Ishikawa (cell line): ENCODE data around the gene KCNG2.

Source experiments
- CEBPB ChIP-seq: IDR thresholded peaks from 2 replicates; pipeline ENCODE4 v1.6.1; 2012
- CREB1 ChIP-seq: IDR thresholded peaks from 2 replicates; pipeline ENCODE4 v1.6.1; 2012; ENCODE audit warnings: low read depth
- EGR1 ChIP-seq: IDR thresholded peaks from 2 replicates; pipeline ENCODE4 v1.6.1; 2012
- EP300 ChIP-seq: IDR thresholded peaks from 2 replicates; pipeline ENCODE4 v1.6.1; 2012; ENCODE audit warnings: borderline replicate concordance
- FOXM1 ChIP-seq: IDR thresholded peaks from 2 replicates; pipeline ENCODE4 v1.6.1; 2012; ENCODE audit warnings: low read depth, borderline replicate concordance
- MAX ChIP-seq: IDR thresholded peaks from 2 replicates; pipeline ENCODE4 v1.6.1; 2012
- NFIC ChIP-seq: IDR thresholded peaks from 2 replicates; pipeline ENCODE4 v1.6.1; 2012
- RAD21 ChIP-seq: IDR thresholded peaks from 2 replicates; pipeline ENCODE4 v1.6.1; 2012; ENCODE audit warnings: low read depth
- REST ChIP-seq: IDR thresholded peaks from 2 replicates; pipeline ENCODE4 v1.6.1; 2012; ENCODE audit warnings: low read depth, mild to moderate bottlenecking
- TAF1 ChIP-seq: IDR thresholded peaks from 2 replicates; pipeline ENCODE4 v1.6.1; 2012; ENCODE audit warnings: low read depth, mild to moderate bottlenecking
- TCF12 ChIP-seq: IDR thresholded peaks from 2 replicates; pipeline ENCODE4 v1.6.1; 2012; ENCODE audit warnings: low read depth
- TEAD4 ChIP-seq: IDR thresholded peaks from 2 replicates; pipeline ENCODE4 v1.6.1; 2012
- USF1 ChIP-seq: IDR thresholded peaks from 2 replicates; pipeline ENCODE4 v1.6.1; 2012
- YY1 ChIP-seq: IDR thresholded peaks from 2 replicates; pipeline ENCODE4 v1.6.1; 2012; ENCODE audit warnings: low read depth
- ZBTB7A ChIP-seq: IDR thresholded peaks from 2 replicates; pipeline ENCODE4 v1.6.1; 2012; ENCODE audit warnings: low read depth

KCNG2 gene

GRCh38 chr18:79870301-79871025 lies 72.7 kb downstream of the KCNG2 start:
- TF ChIP-seq CEBPB (no peak), ZBTB7A (no peak), FOXM1 (no peak), TCF12 (no peak), NFIC (no peak), EP300 (no peak), USF1 (no peak), EGR1 (no peak), CREB1 (no peak), REST (no peak), TEAD4 (no peak), RAD21 (no peak), TAF1 (no peak), MAX (no peak), YY1 (no peak)

GRCh38 chr18:79871026-79871390 lies 73.3 kb downstream of the KCNG2 start:
- no peak for TF ChIP-seq RAD21
- no peak for TF ChIP-seq USF1
- TF ChIP-seq TAF1: no peak
- TF ChIP-seq EGR1: no peak
- no peak for TF ChIP-seq MAX
- no peak for TF ChIP-seq TCF12
- TF ChIP-seq CREB1: no peak
- no peak for TF ChIP-seq NFIC

GRCh38 chr18:79871481-79872091 lies 73.8 kb downstream of the KCNG2 start:
- TF ChIP-seq ZBTB7A: no peak
- TF ChIP-seq CEBPB: no peak
- TF ChIP-seq USF1: no peak
- TF ChIP-seq REST: no peak
- TF ChIP-seq MAX: no peak
- TF ChIP-seq CREB1: no peak
- no peak for TF ChIP-seq TAF1
- no peak for TF ChIP-seq EGR1
- TF ChIP-seq NFIC: no peak
- no peak for TF ChIP-seq RAD21
- TF ChIP-seq YY1: no peak
- TF ChIP-seq EP300: no peak
- no peak for TF ChIP-seq TEAD4
- no peak for TF ChIP-seq FOXM1
- TF ChIP-seq TCF12: no peak

GRCh38 chr18:79872527-79873444 lies 75.0 kb downstream of the KCNG2 start:
- TF ChIP-seq TAF1: no peak
- TF ChIP-seq REST: no peak
- TF ChIP-seq TEAD4: no peak
- no peak for TF ChIP-seq CEBPB
- TF ChIP-seq YY1: no peak
- no peak for TF ChIP-seq USF1
- no peak for TF ChIP-seq RAD21
- no peak for TF ChIP-seq EGR1
- no peak for TF ChIP-seq NFIC
- TF ChIP-seq ZBTB7A: no peak
- TF ChIP-seq TCF12: no peak
- no peak for TF ChIP-seq MAX
- TF ChIP-seq FOXM1: no peak
- TF ChIP-seq CREB1: no peak
- no peak for TF ChIP-seq EP300
